GM18951 (cell line): Measurements from ENCODE around the gene MGRN1.
"Not testable (repeated sequence)": the region's sequence is repeated elsewhere in the genome, so short reads cannot be mapped to it uniquely, and the experiment has no call there.

Experiments used
- POLR2A ChIP-seq: IDR thresholded peaks from 4 replicates; pipeline ENCODE4 v1.6.1; 2011; ENCODE audit warnings: mild to moderate bottlenecking; ENCODE audit not compliant: insufficient read length, insufficient read depth; ENCODE audit errors: extremely low read depth
- in situ Hi-C: fragments of 300-500 bp; cut with MboI; formaldehyde crosslinking; loops from one replicate; pipeline ENCODE4 v1.12.0; 2022; ENCODE audit warnings: low sequenced_read_pairs, mixed read lengths, inconsistent platforms; ENCODE audit not compliant: unreplicated experiment

Gene MGRN1

DNA sequence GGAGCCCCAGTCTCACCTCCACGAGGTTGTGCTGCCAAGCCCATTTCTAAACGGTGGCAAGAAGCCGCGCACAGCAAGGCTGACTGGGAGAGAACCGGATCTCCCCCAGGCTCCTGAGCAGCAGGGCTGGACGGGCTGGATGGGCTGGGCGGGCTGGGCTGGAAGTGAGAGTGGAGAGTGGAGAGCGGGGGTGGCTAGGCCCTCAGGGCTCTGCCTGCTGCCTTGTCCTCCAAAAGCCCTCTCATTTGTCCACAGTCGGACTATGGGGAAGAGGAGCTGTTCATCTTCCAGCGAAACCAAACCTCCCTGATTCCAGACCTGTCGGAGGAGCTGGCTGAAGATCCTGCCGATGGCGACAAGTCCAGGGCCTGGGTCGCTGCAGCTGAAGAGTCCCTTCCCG lies 112.9 kb downstream of the MGRN1 start:
- in situ Hi-C loops = no loop called here
- TF ChIP-seq POLR2A = no peak

DNA sequence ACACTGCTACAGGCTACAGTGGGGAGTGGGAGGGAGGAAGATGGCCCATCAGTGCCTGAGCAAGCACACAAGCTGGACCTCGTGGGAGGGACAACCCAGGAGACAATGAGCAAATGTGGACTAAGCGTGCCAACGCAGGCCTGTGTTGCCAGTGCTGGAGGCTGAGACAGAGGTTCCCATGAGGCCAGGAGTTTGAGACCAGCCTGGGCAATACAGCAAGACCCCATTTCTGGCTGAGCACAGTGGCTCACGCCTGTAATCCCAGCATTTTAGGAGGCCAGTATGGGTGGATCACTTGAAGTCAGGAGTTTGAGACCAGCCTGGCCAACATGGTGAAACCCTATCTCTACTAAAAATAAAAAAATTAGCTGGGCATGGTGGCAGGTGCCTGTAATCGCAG lies 113.7 kb downstream of the MGRN1 start:
- in situ Hi-C loops = not testable (repeated sequence)
